ENCODE measurements around the gene ACER1.
A peak's percentile ranks its signal among the peaks of the same experiment; 100 is the strongest.

The ACER1 gene

GRCh38 chr19:6272913-6273600, 60.4 kb downstream of the ACER1 start:
- DNase-seq (ENCODE audit: low read depth in 2 of 2) = no peak
- peak overlapping the region in 1 of 2 donors; percentile 32 for H3K4me3 ChIP-seq (replicated peaks in 1 of 2; ENCODE audit: low read depth in 2 of 2, low read length in 2 of 2)
- TF ChIP-seq, protein P1, sequence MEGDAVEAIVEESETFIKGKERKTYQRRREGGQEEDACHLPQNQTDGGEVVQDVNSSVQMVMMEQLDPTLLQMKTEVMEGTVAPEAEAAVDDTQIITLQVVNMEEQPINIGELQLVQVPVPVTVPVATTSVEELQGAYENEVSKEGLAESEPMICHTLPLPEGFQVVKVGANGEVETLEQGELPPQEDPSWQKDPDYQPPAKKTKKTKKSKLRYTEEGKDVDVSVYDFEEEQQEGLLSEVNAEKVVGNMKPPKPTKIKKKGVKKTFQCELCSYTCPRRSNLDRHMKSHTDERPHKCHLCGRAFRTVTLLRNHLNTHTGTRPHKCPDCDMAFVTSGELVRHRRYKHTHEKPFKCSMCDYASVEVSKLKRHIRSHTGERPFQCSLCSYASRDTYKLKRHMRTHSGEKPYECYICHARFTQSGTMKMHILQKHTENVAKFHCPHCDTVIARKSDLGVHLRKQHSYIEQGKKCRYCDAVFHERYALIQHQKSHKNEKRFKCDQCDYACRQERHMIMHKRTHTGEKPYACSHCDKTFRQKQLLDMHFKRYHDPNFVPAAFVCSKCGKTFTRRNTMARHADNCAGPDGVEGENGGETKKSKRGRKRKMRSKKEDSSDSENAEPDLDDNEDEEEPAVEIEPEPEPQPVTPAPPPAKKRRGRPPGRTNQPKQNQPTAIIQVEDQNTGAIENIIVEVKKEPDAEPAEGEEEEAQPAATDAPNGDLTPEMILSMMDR (IDR thresholded peaks at IDR 0.05; ENCODE audit: low read depth, low read length) = no peak

- H3K4me3 ChIP-seq (replicated peaks in 1 of 2; ENCODE audit: low read depth in 2 of 2, low read length in 2 of 2) = peak overlapping the region; percentile 21
- TF ChIP-seq, protein P1 (IDR thresholded peaks at IDR 0.05; ENCODE audit: low read depth, low read length) = no peak
- no peak for DNase-seq (ENCODE audit: low read depth in 2 of 2)
Measured at GRCh38 chr19:6272411-6272791, 61.0 kb downstream of the ACER1 start.

GRCh38 chr19:6271721-6272410, 61.5 kb downstream of the ACER1 start:
- TF ChIP-seq, protein P1 (IDR thresholded peaks at IDR 0.05; ENCODE audit: low read depth, low read length) = no peak
- peak; percentile 71 to 92 for DNase-seq (ENCODE audit: low read depth in 2 of 2)
- H3K4me3 ChIP-seq (replicated peaks in 1 of 2; ENCODE audit: low read depth in 2 of 2, low read length in 2 of 2) = peak overlapping the region; percentile 21

- TF ChIP-seq, protein P1 (IDR thresholded peaks at IDR 0.05; ENCODE audit: low read depth, low read length) = peak; percentile 30
- peak overlapping the region; percentile 13 to 21 for H3K4me3 ChIP-seq (replicated peaks in 1 of 2; ENCODE audit: low read depth in 2 of 2, low read length in 2 of 2)
- peak; percentile 42 to 67 for DNase-seq (ENCODE audit: low read depth in 2 of 2)
Measured at GRCh38 chr19:6271251-6271650, 62.2 kb downstream of the ACER1 start.

DNA sequence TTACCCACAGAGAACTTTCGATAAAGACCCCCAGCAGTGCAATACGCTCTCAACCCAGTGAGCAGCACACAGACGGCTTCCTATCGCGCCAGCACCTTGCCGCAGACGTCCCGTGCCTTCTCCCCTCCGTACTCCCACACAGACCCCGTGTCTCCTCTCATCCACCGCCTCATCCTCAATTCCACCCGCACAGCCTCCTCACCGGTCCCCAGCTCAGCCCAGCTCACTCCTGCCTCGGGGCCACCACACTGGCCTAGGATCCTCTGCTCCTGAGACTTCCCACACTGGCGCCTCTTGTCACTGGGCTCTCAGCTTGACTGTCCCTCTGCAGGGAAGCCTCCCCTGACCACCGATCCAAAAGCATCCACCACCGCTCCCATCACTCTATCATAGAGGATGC, 62.6 kb downstream of the ACER1 start:
- TF ChIP-seq, protein P1 (IDR thresholded peaks at IDR 0.05; ENCODE audit: low read depth, low read length) = no peak
- DNase-seq (ENCODE audit: low read depth in 2 of 2) = no peak
- peak overlapping the region in 1 of 2 donors; percentile 1 for H3K4me3 ChIP-seq (replicated peaks in 1 of 2; ENCODE audit: low read depth in 2 of 2, low read length in 2 of 2)

- TF ChIP-seq, protein P1 (IDR thresholded peaks at IDR 0.05; ENCODE audit: low read depth, low read length) = no peak
- H3K4me3 ChIP-seq (replicated peaks in 1 of 2; ENCODE audit: low read depth in 2 of 2, low read length in 2 of 2) = no peak overlapping the region
- no peak for DNase-seq (ENCODE audit: low read depth in 2 of 2)
Measured at GRCh38 chr19:6270076-6270745, 63.2 kb downstream of the ACER1 start.
